Left ventricle myocardium inferior (tissue), 1 donor: Measurements from ENCODE around the gene HES5. TPM values are rescaled to one million over a fixed set of nuclear protein-coding genes. Genes with fewer than 3 reads are reported as not detected.

Source experiments
- DNase-seq: peaks from one replicate; pipeline ENCODE4 v3.0.0-alpha.2; 2020
- H3K27ac ChIP-seq: fragments of 200-600 bp; replicated peaks from 2 replicates; pipeline ENCODE4 v1.8.0; 2021
- H3K27me3 ChIP-seq: fragments of 200-600 bp; 2 replicates; pipeline ENCODE4 v1.8.0; 2021; ENCODE audit warnings: low read depth
- H3K36me3 ChIP-seq: fragments of 200-600 bp; 2 replicates; pipeline ENCODE4 v1.8.0; 2021
- H3K4me1 ChIP-seq: fragments of 200-600 bp; 2 replicates; pipeline ENCODE4 v1.8.0; 2021
- H3K4me3 ChIP-seq: fragments of 200-600 bp; 2 replicates; pipeline ENCODE4 v1.8.0; 2021; ENCODE audit warnings: mild to moderate bottlenecking, moderate library complexity
- H3K9me3 ChIP-seq: fragments of 200-600 bp; replicated peaks from 2 replicates; pipeline ENCODE4 v1.8.0; 2021
- intact Hi-C: fragments of 100-400 bp; cut with micrococcal nuclease; formaldehyde crosslinking; loops from one replicate; pipeline ENCODE4 v1.11.0; 2022
- total RNA-seq: library from RNA; stranded (reverse); fragmentation: NEBNext Ultra II Directional; extraction: Animal tissue kit (Norgen Biotek cat#: 25700); gene quantifications from one replicate; pipeline ENCODE4 v1.2.1, GENCODE V29; 2021
- TF ChIP-seq, protein P1 (sequence below): fragments of 200-600 bp; IDR thresholded peaks from 2 replicates; pipeline ENCODE4 v1.8.0; 2021; ENCODE audit warnings: antibody characterized with exemption, mild to moderate bottlenecking, borderline replicate concordance
- donor health status: DM: no; HTN: yes; CAD: no; lungs with severe emphysema.

The HES5 gene
- total RNA-seq, 1 donor from 2014 or later, result 0.63 TPM

- no peak overlapping the region for H3K27ac ChIP-seq
- H3K27me3 ChIP-seq, result peaks cover 65% of the 10 kb centered on the region
- TF ChIP-seq, protein P1, sequence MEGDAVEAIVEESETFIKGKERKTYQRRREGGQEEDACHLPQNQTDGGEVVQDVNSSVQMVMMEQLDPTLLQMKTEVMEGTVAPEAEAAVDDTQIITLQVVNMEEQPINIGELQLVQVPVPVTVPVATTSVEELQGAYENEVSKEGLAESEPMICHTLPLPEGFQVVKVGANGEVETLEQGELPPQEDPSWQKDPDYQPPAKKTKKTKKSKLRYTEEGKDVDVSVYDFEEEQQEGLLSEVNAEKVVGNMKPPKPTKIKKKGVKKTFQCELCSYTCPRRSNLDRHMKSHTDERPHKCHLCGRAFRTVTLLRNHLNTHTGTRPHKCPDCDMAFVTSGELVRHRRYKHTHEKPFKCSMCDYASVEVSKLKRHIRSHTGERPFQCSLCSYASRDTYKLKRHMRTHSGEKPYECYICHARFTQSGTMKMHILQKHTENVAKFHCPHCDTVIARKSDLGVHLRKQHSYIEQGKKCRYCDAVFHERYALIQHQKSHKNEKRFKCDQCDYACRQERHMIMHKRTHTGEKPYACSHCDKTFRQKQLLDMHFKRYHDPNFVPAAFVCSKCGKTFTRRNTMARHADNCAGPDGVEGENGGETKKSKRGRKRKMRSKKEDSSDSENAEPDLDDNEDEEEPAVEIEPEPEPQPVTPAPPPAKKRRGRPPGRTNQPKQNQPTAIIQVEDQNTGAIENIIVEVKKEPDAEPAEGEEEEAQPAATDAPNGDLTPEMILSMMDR, result no peak
- H3K9me3 ChIP-seq, result no peaks in the 10 kb centered on the region
- no peak for DNase-seq
- H3K36me3 ChIP-seq, result no peaks in the 10 kb centered on the region
- no peak overlapping the region for H3K4me3 ChIP-seq
- intact Hi-C loops, result no loop called here
- H3K4me1 ChIP-seq, result no peaks in the 10 kb centered on the region
These were observed 31.4 kb downstream of the HES5 start for GRCh38 chr1:2498648-2499047.

GRCh38 chr1:2497891-2498290 lies 32.2 kb downstream of the HES5 start:
- no peaks in the 10 kb centered on the region for H3K36me3 ChIP-seq
- H3K4me1 ChIP-seq, result no peaks in the 10 kb centered on the region
- intact Hi-C loops, result no loop called here
- no peaks in the 10 kb centered on the region for H3K9me3 ChIP-seq
- no peak overlapping the region for H3K27ac ChIP-seq
- no peak for DNase-seq
- no peak overlapping the region for H3K4me3 ChIP-seq
- peaks cover 64% of the 10 kb centered on the region for H3K27me3 ChIP-seq
- TF ChIP-seq, protein P1, result no peak

GRCh38 chr1:2496746-2497145 lies 33.3 kb downstream of the HES5 start:
- DNase-seq, result no peak
- no peaks in the 10 kb centered on the region for H3K36me3 ChIP-seq
- H3K9me3 ChIP-seq, result no peaks in the 10 kb centered on the region
- H3K27ac ChIP-seq, result no peak overlapping the region
- intact Hi-C loops, result no loop called here
- no peak overlapping the region for H3K4me3 ChIP-seq
- TF ChIP-seq, protein P1, result no peak
- no peaks in the 10 kb centered on the region for H3K4me1 ChIP-seq
- H3K27me3 ChIP-seq, result peaks cover 64% of the 10 kb centered on the region

- Histone ChIP-seq H3K27me3 (peaks cover 64% of the 10 kb centered on the region), H3K4me1 (no peaks in the 10 kb centered on the region), H3K27ac (no peak overlapping the region), H3K4me3 (no peak overlapping the region), H3K9me3 (no peaks in the 10 kb centered on the region), H3K36me3 (no peaks in the 10 kb centered on the region)
- intact Hi-C loops, result no loop called here
- DNase-seq, result no peak
- TF ChIP-seq, protein P1, result no peak
These were observed 33.9 kb downstream of the HES5 start for GRCh38 chr1:2496087-2496622.

DNA sequence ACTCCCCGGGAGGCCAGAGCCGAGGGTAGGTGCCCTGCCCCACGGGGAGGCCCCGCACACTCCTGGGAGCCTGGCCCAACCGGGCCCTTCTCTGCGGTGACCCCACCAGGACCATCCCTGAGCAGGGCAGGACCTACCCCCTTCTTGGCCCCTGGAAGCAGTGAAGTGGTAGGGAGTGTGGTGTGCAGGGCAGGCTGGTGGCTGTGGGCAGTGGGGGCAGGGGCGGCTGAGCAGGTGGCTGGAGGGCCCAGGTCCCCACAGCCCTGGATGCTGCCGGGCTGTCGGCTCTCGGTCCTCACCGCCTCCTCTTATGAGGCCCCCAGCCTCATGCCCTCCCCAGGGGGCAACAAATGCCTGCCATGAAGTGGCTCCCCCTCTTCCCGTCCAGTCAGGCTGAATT lies 34.5 kb downstream of the HES5 start:
- no peaks in the 10 kb centered on the region for H3K4me1 ChIP-seq
- no peaks in the 10 kb centered on the region for H3K36me3 ChIP-seq
- TF ChIP-seq, protein P1, result no peak
- no peak overlapping the region for H3K4me3 ChIP-seq
- no peaks in the 10 kb centered on the region for H3K9me3 ChIP-seq
- intact Hi-C loops, result no loop called here
- DNase-seq, result no peak
- no peak overlapping the region for H3K27ac ChIP-seq
- peaks cover 66% of the 10 kb centered on the region for H3K27me3 ChIP-seq
